Stimulated activated CD4-positive, alpha-beta T cell treated with anti-CD3 and anti-CD28 coated beads, Interleukin-4, amount 100 ng/mL, for 24 hours (primary cell): ENCODE data around the gene S1PR2.
"Not testable (repeated sequence)": the region's sequence is repeated elsewhere in the genome, so short reads cannot be mapped to it uniquely, and the experiment has no call there.

Experiments used
- DNase-seq: peaks from one replicate; pipeline ENCODE4 v3.0.0-alpha.2; 2020

The S1PR2 gene

GRCh38 chr19:10252707-10253106 is 21.6 kb upstream of the S1PR2 start:
- DNase-seq: no peak

GRCh38 chr19:10251792-10252694 is 20.9 kb upstream of the S1PR2 start, which contains the start of gene MRPL4:
Gene MRPL4 (plus strand): TSS chr19:10252214. CDS start chr19:10252254, 40 bp downstream.
- DNase-seq: peak; percentile 97

- DNase-seq: no peak
Measured at GRCh38 chr19:10246511-10246910, 15.4 kb upstream of the S1PR2 start.

- no peak for DNase-seq
Measured at GRCh38 chr19:10245189-10245939, 14.2 kb upstream of the S1PR2 start.

GRCh38 chr19:10243606-10244005 is 12.5 kb upstream of the S1PR2 start:
- DNase-seq: no peak

GRCh38 chr19:10241826-10242449 is 10.8 kb upstream of the S1PR2 start:
- DNase-seq: not testable (repeated sequence)

- no peak for DNase-seq
Measured at GRCh38 chr19:10238172-10238783, 7.1 kb upstream of the S1PR2 start.

GRCh38 chr19:10237702-10238101 is 6.6 kb upstream of the S1PR2 start:
- DNase-seq: no peak

- DNase-seq: not testable (repeated sequence)
Measured at GRCh38 chr19:10235409-10235808, 4.3 kb upstream of the S1PR2 start.

- DNase-seq: no peak
Measured at GRCh38 chr19:10235003-10235402, 3.9 kb upstream of the S1PR2 start.

GRCh38 chr19:10233946-10234345 is 2.8 kb upstream of the S1PR2 start:
- no peak for DNase-seq

GRCh38 chr19:10231612-10232228 is 589 bp upstream of the S1PR2 start:
- no peak for DNase-seq

- DNase-seq: peak; percentile 76
Measured at GRCh38 chr19:10230173-10230860, 814 bp downstream of the S1PR2 start.

GRCh38 chr19:10228920-10229319 is 2.2 kb downstream of the S1PR2 start:
- DNase-seq: peak; percentile 37

GRCh38 chr19:10228393-10228792 is 2.7 kb downstream of the S1PR2 start:
- no peak for DNase-seq

GRCh38 chr19:10227026-10227971 is 3.8 kb downstream of the S1PR2 start:
- DNase-seq: no peak

- no peak for DNase-seq
Measured at GRCh38 chr19:10226376-10227025, 4.6 kb downstream of the S1PR2 start.

GRCh38 chr19:10226021-10226375 is 5.1 kb downstream of the S1PR2 start:
- DNase-seq: no peak

- DNase-seq: no peak
Measured at GRCh38 chr19:10224337-10224736, 6.8 kb downstream of the S1PR2 start.
